HG03558 (cell line): ENCODE measurements around the gene CYP21A2.
"Not testable (repeated sequence)": the region's sequence is repeated elsewhere in the genome, so short reads cannot be mapped to it uniquely, and the experiment has no call there.

Source experiments
- ATAC-seq: cut with Tn5 transposase; IDR thresholded peaks from one replicate; pipeline ENCODE4 v1.9.1; 2021; ENCODE audit warnings: moderate number of reproducible peaks; ENCODE audit not compliant: unreplicated experiment; ENCODE audit errors: extremely low read depth

The CYP21A2 gene

GRCh38 chr6:32028631-32029030 lies 9.6 kb upstream of the CYP21A2 start:
- not testable (repeated sequence) for ATAC-seq

GRCh38 chr6:32029553-32029952 lies 8.7 kb upstream of the CYP21A2 start:
- ATAC-seq: not testable (repeated sequence)

GRCh38 chr6:32035283-32036013 lies 2.8 kb upstream of the CYP21A2 start:
- not testable (repeated sequence) for ATAC-seq

- not testable (repeated sequence) for ATAC-seq
Measured at GRCh38 chr6:32037136-32037535, 1.1 kb upstream of the CYP21A2 start.

GRCh38 chr6:32038878-32039277 lies 663 bp downstream of the CYP21A2 start:
- ATAC-seq: not testable (repeated sequence)

- ATAC-seq: not testable (repeated sequence)
Measured at GRCh38 chr6:32039321-32040274, 1.4 kb downstream of the CYP21A2 start.

- ATAC-seq: not testable (repeated sequence)
Measured at GRCh38 chr6:32040299-32041049, 2.3 kb downstream of the CYP21A2 start.

GRCh38 chr6:32041050-32041321 lies 2.8 kb downstream of the CYP21A2 start:
- not testable (repeated sequence) for ATAC-seq

- not testable (repeated sequence) for ATAC-seq
Measured at GRCh38 chr6:32041385-32041784, 3.2 kb downstream of the CYP21A2 start.

GRCh38 chr6:32042276-32042675 lies 4.1 kb downstream of the CYP21A2 start:
- not testable (repeated sequence) for ATAC-seq

- not testable (repeated sequence) for ATAC-seq
Measured at GRCh38 chr6:32043589-32044380, 5.6 kb downstream of the CYP21A2 start.

GRCh38 chr6:32044916-32045315 lies 6.7 kb downstream of the CYP21A2 start:
- ATAC-seq: not testable (repeated sequence)

- no peak for ATAC-seq
Measured at GRCh38 chr6:32045811-32046449, 7.7 kb downstream of the CYP21A2 start.

- ATAC-seq: no peak
Measured at GRCh38 chr6:32046450-32047083, 8.4 kb downstream of the CYP21A2 start.

GRCh38 chr6:32047084-32047478 lies 8.9 kb downstream of the CYP21A2 start:
- ATAC-seq: no peak

- no peak for ATAC-seq
Measured at GRCh38 chr6:32047539-32047854, 9.3 kb downstream of the CYP21A2 start.

GRCh38 chr6:32047855-32048766 lies 9.9 kb downstream of the CYP21A2 start:
- no peak for ATAC-seq

- not testable (repeated sequence) for ATAC-seq
Measured at GRCh38 chr6:32049149-32049548, 10.9 kb downstream of the CYP21A2 start.
